Superior temporal gyrus (tissue), 1 donor: ENCODE results near the gene RCE1.

Experiments
- DNase-seq: peaks from one replicate; pipeline ENCODE4 v3.0.0-alpha.2; 2016; ENCODE audit errors: extremely low spot score

The RCE1 gene

DNA sequence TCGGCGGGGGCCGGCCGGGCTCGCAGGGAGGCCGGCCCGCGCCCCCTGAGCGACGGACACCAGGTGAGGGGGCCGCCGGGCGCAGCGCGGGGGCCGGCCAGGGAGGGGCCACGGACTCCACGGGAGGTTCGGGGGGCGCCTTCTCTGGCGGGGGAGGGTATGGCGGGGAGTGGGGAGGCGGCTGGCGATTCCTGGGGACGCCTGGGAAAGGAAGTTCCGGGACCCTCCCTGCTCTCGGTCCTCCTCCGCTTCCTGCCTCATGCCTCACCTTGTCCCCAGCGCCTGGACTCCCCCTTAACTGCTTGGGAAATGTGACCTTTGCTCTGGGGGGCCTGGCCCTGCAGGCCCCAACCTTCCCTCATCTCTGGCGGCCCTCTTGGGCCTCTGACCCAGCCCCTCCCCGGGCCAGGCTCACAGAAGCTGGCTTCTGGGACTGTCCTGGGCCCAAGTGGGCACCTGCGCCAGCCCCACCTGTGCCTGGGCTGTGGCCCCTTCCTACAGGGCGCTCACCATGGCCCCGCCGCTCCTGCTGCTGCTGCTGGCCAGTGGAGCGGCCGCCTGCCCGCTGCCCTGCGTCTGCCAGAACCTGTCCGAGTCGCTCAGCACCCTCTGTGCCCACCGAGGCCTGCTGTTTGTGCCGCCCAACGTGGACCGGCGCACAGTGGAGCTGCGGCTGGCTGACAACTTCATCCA lies 14.1 kb downstream of the RCE1 start:
- DNase-seq, result no peak

DNA sequence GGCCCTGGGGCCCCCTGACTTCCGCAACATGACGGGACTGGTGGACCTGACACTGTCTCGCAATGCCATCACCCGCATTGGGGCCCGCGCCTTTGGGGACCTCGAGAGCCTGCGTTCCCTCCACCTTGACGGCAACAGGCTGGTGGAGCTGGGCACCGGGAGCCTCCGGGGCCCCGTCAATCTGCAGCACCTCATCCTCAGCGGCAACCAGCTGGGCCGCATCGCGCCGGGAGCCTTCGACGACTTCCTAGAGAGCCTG lies 14.6 kb downstream of the RCE1 start:
- no peak for DNase-seq

DNA sequence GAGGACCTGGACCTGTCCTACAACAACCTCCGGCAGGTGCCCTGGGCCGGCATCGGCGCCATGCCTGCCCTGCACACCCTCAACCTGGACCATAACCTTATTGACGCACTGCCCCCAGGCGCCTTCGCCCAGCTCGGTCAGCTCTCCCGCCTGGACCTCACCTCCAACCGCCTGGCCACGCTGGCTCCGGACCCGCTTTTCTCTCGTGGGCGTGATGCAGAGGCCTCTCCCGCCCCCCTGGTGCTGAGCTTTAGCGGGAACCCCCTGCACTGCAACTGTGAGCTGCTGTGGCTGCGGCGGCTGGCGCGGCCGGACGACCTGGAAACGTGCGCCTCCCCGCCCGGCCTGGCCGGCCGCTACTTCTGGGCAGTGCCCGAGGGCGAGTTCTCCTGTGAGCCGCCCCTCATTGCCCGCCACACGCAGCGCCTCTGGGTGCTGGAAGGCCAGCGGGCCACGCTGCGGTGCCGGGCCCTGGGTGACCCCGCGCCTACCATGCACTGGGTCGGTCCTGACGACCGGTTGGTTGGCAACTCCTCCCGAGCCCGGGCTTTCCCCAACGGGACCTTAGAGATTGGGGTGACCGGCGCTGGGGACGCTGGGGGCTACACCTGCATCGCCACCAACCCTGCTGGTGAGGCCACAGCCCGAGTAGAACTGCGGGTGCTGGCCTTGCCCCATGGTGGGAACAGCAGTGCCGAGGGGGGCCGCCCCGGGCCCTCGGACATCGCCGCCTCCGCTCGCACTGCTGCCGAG lies 15.1 kb downstream of the RCE1 start:
- no peak for DNase-seq

DNA sequence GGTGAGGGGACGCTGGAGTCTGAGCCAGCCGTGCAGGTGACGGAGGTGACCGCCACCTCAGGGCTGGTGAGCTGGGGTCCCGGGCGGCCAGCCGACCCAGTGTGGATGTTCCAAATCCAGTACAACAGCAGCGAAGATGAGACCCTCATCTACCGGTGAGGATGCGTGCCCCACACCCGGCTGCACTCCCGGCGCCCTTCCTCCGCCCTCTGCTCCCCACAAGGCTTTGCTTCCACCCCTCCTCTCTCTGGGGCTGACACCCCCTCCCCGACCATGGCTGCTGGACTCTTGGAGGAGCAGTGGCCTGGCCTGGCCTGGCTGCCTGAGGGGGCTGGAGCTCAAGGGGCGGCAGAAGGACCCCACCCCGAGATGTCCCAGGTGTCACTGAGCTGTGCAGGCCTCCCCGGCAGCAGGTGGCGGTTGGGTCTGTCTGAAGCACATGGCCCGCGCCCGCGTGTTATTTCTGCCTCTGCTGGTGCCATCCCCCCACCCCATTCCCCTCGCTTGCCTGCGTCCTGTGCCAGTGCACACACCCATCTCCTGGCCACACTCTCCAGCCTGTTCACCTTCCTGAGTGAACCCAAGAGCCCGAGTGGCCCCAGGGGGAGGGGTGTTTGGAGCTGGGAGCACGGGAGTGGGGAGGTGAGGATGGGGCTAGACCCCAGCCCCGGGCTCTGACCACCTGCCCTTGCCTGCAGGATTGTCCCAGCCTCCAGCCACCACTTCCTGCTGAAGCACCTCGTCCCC lies 15.9 kb downstream of the RCE1 start:
- no peak for DNase-seq

DNA sequence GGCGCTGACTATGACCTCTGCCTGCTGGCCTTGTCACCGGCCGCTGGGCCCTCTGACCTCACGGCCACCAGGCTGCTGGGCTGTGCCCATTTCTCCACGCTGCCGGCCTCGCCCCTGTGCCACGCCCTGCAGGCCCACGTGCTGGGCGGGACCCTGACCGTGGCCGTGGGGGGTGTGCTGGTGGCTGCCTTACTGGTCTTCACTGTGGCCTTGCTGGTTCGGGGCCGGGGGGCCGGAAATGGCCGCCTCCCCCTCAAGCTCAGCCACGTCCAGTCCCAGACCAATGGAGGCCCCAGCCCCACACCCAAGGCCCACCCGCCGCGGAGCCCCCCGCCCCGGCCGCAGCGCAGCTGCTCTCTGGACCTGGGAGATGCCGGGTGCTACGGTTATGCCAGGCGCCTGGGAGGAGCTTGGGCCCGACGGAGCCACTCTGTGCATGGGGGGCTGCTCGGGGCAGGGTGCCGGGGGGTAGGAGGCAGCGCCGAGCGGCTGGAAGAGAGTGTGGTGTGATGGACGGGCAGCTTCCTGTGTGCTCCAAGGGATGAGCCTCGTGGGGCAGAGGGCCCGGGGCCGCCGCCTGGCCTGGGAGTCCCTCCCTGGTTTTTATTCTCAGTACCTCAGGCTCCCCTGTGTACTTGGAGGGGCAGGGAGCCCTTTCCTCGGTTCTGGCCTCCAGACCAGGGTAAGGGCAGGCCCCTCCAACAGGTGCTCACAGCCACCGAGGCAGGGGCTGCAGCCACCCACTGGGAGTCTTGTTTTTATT lies 16.6 kb downstream of the RCE1 start:
- DNase-seq, result no peak

DNA sequence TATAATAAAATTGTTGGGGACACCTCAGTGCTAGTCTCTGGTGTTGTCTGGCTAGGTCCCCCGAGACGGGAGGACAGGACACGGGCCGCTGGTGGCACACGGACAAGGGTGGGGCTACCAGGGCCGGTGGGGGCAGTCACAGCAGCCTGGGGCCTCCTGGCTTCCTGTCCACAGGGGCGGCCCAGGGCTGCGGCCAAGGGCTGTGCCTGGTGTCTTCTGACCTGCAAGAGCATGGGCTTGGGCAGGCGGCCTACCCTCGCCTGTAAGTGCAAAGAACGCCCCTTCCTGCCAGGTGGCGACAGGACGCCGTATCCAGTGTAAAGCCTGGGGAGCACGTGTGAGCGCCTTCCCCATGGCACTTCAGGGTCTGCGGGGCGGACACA lies 17.2 kb downstream of the RCE1 start:
- DNase-seq, result no peak

DNA sequence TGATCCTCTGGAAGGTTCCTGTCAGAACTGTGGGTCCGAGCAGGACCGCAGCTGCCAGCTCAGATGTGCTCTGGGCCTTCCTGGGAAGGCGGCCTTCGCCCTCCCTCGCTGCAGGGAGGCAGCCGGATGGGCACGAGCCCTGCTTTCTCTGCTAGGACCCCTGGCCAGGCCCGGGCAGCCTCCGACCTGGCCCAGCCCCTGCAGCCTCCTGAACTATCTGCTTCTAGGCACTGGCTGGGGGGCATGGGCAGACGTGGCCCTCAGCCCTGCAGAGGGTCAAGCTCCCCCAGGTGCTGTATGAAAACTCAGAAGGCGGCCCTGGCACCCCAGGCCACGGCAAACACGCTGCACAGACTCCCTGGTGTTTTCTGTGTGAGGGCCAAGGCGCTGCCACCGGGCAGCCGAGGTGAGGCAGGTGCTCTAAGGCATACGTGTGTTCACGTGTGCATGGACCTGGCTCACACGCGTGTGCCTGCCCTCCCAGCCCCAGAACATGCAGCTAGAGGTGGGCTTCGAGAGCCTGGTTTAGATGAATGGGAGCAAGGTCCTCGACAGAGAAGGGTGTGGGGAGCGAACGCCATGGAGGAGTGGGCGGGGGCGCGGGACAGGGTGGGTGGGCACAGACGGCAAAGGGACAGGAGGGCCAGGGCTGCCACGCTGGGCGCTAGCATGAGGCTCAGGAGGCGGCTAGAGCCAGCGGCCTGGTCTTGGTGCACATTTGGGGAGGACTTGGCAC lies 18.0 kb downstream of the RCE1 start:
- no peak for DNase-seq

DNA sequence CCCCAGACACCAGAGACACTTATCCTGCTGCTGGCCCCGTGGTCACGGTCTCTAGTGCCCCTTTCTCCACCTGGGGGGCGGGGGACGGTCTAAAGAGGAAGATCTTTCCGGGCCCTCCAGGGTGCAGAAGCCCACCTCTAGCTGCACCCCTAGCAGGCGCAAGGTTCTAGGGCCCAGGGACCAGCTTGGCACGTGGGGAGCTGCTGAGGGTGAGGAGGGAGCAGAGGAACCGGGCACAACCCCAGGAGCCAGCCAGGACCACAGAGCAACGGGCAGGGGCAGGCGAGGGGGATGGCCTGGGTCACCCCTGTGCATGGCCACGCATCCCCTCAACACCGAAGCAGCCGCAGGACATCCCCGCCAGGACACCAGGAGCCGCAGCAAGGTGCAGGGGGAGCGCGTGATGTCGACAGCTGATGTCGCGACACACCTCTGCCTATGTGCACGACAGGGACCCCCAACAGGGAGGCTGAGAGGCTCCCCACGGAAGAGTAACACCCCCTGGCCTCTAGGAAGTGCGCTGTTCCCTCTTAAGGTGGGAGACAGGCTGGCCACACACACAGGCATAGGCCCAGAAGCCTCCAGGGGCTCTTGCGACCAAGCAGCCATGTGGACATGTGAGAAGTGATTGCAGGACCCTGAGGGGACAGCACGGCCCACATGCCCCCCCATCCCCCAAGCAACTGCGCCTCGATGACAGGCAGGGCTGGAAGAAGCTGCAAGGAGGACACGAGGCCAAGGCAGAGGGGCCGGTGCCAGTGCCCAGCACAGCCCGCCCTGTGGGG lies 18.7 kb downstream of the RCE1 start:
- no peak for DNase-seq

DNA sequence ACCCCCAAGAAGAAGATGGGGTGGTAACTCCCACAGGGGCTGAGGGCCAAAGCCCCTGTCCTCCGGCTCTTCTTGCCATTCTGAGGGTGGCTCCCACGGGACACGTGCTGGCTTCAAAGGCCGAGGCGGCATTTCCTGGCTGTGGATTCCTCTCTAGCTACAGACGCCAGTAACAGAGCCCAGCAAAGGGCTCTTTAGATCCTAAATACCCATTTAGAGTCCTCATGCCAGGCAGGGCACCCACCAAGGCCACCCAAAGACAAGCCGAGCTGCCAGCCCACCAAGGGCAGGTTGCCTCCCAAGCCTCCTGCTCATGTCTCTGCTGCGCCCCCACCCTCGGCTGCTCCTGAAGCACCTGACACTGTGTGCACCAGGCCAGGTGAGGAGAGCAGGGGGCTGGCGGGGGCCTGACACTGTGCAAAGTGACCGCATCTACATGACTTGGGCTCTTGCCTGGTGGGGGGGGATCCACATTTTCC lies 19.4 kb downstream of the RCE1 start:
- no peak for DNase-seq

DNA sequence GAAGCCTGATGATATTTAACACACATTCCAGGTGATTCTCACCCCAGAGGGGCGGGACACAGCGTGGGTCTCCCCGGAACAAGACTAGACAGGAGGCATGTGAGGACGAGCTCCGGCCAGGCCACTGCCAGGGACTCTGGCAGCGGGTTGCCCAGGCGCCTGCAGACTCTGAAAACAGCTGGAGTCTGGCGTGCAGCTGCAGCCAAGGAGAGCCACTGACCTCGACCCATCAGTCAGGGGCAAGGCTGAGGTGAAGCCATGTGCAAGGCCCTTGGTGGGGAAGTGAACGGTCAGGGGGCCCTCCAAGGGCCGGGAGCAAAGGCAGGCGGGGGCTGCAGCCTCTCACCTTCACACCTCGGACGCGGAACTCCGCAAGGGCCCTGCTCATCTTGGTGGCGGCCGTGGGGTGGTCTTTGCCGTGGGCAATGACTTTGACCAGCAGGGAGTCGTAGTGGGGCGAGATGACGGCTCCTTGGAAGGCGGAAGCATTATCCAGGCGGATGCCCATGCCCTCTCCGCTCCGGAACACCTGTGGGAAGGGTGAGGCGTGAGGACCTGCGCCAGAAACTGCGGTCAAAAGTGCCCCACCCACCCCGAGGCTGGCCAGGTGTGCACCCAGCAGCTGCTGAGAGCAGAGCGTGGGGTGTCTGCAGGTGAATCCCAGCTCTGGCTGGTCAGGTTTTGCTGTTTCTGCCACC lies 20.3 kb downstream of the RCE1 start:
- DNase-seq, result no peak

DNA sequence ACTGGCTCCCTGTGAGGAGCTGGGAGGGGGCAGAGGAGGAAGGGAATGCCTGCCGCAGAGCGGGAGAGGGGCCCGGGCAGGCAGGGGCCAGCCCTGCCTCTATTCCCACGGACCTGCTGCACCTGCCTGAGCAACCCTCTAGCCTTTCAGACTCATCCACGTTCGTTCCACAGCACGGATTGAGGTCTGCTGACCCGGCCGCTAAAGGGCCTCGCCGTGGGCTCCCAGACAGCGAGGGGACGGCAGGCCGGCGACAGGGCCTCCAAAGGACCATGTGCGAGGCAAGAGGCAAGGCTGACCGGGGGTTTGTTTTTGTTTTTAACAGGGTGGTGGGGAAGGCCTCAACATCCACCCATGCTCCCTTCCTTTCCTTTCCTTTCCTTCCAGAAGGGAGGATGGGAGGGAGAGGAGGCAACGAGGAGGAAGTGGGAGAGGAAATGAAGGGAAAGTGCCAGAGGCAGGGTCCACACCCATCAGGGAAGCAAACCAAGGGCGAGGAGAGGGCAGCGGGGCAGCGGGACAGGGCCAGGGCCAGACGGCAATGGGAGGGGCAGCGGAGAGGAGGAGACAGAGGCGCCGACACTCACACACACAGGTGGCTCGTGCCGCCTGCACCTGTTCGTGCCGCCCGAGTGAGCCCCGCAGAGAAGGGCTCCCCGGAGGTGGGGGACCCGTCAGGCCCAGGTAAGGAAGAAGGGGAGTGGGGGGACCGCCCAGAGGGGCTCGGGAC lies 21.1 kb downstream of the RCE1 start:
- DNase-seq, result no peak

DNA sequence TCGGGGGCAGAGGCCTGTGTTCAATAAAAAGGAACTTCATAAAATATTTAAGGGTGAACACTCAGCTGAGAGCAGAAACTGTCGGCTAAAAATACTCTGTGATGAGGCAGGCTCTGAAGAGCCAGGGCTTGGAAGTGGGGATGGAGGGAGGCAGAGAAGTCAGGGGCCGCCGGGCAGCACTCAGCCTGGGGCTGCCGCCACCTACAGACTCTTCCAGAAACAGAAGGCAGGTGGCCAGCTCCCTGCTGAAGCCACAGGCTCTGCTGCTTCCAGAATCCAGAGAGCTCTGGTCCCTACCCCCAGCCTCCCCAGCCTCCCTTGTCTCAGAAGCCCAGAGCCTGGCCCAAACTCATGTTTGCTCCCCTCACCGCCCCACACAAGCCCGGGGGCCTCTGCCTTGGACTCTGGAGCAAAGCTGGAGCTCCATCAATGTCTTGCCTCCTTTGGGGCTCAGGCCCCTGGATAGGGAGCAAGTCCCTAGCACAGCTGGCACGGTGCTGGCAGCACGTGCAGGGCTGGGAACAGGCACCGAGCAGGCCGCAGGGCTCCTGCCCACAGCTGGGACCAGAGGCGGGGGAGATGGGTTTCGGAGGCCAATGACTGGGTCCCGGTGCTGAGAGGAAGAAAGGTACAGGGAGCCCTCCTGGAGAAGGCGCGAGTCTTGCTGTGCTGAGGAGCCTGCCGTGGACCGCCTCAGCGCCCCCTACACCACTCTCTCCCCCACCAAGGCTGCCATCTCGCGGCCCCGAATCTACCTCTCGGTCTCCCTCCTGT lies 21.9 kb downstream of the RCE1 start:
- DNase-seq, result no peak

DNA sequence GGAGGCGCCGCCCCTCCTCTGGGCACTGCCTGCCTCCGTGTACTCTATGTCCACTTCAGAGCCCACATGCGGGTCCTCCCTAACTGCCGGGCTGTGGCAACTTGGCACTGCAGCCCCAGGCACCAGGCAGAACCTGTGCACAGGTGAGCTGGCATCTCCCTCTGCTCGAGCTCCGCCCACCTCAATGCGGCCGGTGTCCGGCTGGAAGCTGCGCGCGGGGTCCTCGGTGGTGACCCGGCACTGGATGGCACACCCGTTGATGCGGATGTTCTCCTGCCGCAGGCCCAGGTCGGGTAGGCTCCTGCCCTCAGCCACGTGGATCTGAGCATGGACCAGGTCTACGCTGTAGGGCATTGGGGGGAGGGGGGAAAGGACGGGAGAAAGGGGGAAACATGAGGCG lies 22.8 kb downstream of the RCE1 start:
- DNase-seq, result no peak

DNA sequence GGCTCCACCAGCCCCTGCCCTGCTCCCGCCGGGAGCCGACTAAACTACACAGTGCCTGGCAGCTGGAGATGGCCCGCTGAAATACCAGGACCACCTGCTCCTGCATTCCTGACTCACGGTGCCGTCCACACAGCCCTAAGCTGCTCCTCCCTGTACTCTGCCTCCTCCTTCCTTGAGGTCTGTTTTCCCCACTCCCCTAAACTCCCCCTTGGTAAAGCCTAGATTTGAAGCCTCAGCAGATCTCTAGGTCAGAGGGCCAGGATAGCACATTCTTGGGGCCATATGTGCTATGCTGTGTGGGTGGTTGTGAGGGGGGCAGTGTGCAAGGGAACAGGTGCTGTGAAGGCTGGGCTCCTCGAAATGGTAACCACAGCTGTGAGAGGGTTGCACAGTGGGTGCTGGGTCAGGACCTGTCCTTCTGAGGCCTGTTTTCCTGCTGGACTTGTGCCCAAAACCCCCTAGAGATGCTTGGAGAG lies 23.3 kb downstream of the RCE1 start:
- no peak for DNase-seq

DNA sequence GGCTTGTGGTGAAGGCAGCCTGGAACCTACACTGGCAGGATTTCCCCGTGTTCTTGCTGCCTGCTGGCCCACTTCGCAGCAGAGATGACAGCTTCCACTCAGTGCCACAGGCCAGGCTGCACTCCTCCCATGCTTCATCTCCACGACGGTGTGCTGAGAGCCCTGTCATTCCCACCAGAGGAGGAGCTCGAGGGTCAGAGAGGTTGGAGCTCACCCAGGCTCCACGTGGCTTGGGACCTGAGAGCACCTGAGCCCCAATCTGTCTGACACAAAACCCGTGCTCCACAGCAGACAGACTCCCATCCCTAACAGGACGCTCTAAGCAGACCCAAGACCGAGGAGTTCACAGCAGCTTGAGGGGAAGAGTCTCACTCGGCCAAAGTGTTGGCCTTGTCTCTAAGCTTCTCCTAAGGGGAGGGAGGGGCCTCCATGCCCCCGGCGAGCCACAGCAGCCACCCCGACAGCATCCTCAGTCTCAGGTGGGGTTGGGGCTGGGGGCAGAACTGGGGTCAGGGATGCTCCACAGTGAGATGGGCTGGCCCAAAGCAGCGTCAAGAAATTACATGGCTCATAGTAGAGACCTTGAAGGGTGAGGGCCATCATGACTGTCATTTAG lies 24.3 kb downstream of the RCE1 start:
- no peak for DNase-seq

DNA sequence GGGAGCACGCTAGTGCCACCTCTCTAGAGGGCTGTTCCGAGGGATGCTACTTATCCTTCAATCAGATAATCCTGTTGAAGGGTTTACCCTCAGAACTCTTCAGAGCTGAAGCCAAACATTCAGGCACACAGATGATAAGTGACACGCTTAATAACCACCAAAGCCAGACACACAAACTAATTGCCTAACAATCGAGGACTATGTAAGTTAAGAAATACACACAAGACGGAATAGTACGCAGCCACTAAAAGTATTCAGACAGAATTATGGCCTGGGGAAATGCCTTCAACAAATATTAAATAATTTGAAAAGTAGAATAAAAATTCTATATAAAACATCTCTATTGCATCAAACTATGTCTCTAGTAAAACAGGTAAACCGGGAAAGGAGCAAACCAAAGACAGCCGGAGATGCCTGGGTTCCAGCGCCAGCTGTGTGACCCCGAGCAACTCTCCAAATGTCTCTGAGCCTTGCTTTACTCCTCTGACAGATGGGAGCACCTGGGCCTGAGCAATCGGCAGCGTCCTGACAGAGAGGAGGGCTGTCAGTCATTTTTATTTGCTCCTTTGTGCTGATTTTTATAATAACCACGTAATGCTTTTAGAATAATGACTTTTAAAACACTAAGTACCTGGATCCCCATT lies 25.0 kb downstream of the RCE1 start:
- DNase-seq, result no peak

DNA sequence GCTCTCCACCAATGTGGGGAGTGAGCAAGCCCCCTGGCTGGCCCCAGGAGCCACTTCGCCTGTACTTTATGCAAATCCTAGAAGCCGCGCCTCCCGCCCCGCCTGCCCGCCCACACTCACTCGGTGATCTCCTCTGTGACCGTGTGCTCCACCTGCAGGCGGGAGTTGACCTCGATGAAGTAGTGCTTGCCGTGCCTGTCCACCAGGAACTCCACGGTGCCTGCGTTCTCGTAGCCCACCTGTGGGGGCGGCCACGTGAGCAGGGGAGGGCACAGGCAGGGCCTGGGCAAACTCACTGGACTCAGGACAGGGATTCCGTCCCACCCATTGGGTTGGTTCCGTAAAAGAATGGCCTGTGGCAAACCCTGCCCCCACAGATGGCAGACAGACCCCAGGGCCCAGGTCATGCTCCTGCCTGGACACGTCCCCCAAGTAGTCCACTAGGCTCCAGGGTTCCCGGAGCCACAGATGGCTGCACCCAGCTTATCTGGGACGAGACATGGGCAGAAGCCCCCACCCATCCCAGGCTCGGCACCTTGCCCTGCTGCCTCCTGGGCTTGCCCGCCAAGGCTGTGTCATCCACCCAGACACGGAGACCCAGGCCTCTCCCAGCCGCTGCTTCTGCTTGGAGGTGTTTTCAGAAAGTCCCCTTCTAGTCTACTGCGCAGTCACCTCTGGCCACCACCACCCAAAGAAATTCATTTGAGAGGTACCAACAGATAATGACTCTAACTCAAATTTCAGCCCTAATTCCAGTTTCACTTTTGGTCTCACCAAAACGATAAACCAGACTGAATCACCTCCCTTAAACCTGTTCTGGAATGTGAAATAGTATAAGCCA lies 25.7 kb downstream of the RCE1 start:
- DNase-seq, result no peak
